Measurements from ENCODE around the gene PGLYRP1.
A peak's percentile ranks its signal among the peaks of the same experiment; 100 is the strongest.

Gene PGLYRP1

DNA sequence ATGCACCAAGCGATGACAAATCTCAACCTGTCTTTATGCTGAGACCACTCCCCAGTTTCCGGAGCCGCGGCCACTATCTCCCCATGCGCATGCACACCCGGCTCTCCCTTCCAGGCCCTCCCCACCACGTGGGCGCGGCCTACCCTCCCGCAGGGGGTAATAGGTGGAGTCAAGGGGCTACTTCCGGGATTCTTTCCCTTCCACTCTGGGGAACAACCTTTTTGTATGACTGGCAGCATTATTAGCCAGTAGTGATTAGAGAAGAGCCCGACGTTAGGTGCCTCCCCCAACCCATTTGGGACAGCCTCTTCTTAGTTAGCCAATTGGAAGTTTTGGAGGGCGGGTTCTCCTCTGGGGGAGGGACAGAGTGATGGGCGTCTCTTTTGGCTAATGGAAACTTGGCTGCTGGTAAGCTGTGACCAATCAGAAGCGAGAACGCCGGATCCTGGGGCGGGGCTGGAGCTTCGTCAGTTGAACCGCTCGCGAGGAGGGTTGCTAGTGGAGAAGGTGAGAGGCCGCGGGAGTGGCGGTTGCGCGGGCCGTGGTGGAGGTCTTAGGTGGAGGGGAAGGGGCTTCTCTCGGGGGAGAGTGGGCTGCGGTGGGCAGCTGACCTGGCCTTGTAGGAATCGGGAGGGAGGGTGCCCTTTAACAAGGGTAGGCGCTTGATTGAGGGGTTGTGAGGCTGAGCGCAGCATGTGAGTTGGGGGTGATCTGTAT is 27.7 kb downstream of the PGLYRP1 start, which contains the start of gene CCDC61 (continued):
- TF ChIP-seq SALL2 (tag by site-specific recombination; IDR thresholded peaks at IDR 0.05; ENCODE audit: borderline replicate concordance): no peak
- TF ChIP-seq, protein P1, sequence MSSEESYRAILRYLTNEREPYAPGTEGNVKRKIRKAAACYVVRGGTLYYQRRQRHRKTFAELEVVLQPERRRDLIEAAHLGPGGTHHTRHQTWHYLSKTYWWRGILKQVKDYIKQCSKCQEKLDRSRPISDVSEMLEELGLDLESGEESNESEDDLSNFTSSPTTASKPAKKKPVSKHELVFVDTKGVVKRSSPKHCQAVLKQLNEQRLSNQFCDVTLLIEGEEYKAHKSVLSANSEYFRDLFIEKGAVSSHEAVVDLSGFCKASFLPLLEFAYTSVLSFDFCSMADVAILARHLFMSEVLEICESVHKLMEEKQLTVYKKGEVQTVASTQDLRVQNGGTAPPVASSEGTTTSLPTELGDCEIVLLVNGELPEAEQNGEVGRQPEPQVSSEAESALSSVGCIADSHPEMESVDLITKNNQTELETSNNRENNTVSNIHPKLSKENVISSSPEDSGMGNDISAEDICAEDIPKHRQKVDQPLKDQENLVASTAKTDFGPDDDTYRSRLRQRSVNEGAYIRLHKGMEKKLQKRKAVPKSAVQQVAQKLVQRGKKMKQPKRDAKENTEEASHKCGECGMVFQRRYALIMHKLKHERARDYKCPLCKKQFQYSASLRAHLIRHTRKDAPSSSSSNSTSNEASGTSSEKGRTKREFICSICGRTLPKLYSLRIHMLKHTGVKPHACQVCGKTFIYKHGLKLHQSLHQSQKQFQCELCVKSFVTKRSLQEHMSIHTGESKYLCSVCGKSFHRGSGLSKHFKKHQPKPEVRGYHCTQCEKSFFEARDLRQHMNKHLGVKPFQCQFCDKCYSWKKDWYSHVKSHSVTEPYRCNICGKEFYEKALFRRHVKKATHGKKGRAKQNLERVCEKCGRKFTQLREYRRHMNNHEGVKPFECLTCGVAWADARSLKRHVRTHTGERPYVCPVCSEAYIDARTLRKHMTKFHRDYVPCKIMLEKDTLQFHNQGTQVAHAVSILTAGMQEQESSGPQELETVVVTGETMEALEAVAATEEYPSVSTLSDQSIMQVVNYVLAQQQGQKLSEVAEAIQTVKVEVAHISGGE (tag by site-specific recombination; conservative IDR thresholded peaks at IDR 0.05; ENCODE audit: low read depth): 0 out of 2 replicates have a peak, but pooled peaks have one; percentile 15
- TF ChIP-seq ZNF791 (tag by site-specific recombination; IDR thresholded peaks at IDR 0.05): no peak
- TF ChIP-seq, protein P2, sequence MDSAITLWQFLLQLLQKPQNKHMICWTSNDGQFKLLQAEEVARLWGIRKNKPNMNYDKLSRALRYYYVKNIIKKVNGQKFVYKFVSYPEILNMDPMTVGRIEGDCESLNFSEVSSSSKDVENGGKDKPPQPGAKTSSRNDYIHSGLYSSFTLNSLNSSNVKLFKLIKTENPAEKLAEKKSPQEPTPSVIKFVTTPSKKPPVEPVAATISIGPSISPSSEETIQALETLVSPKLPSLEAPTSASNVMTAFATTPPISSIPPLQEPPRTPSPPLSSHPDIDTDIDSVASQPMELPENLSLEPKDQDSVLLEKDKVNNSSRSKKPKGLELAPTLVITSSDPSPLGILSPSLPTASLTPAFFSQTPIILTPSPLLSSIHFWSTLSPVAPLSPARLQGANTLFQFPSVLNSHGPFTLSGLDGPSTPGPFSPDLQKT (IDR thresholded peaks at IDR 0.05; ENCODE audit: borderline replicate concordance, low read depth, low read length): no peak; the same call in 1 of the 2 replicates
- TF ChIP-seq GLI2 (tag by site-specific recombination; IDR thresholded peaks at IDR 0.05; ENCODE audit: borderline replicate concordance, low read depth): no peak
- peak; percentile 80 for TF ChIP-seq ZXDB (tag by site-specific recombination; IDR thresholded peaks at IDR 0.05)
- TF ChIP-seq ZNF354C (tag by site-specific recombination; IDR thresholded peaks at IDR 0.05; ENCODE audit: borderline replicate concordance, low read depth): no peak
- TF ChIP-seq ZNF239 (tag by site-specific recombination; IDR thresholded peaks at IDR 0.05): 0 out of 2 replicates have a peak, but pooled peaks have one; percentile 16
- no peak for TF ChIP-seq ZNF175 (tag by site-specific recombination; IDR thresholded peaks at IDR 0.05)
- TF ChIP-seq ZNF248 (tag by site-specific recombination; IDR thresholded peaks at IDR 0.05): no peak
- TF ChIP-seq ZNF514 (tag by site-specific recombination; IDR thresholded peaks at IDR 0.05): no peak
- TF ChIP-seq, protein P3, sequence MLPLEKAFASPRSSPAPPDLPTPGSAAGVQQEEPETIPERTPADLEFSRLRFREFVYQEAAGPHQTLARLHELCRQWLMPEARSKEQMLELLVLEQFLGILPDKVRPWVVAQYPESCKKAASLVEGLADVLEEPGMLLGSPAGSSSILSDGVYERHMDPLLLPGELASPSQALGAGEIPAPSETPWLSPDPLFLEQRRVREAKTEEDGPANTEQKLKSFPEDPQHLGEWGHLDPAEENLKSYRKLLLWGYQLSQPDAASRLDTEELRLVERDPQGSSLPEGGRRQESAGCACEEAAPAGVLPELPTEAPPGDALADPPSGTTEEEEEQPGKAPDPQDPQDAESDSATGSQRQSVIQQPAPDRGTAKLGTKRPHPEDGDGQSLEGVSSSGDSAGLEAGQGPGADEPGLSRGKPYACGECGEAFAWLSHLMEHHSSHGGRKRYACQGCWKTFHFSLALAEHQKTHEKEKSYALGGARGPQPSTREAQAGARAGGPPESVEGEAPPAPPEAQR (tag by site-specific recombination; IDR thresholded peaks at IDR 0.05): no peak
- TF ChIP-seq ZNF623 (tag by site-specific recombination; IDR thresholded peaks at IDR 0.05): no peak
- no peak for TF ChIP-seq ZNF433 (tag by site-specific recombination; IDR thresholded peaks at IDR 0.05; ENCODE audit: low read depth)
- no peak for TF ChIP-seq BCL11A (tag by site-specific recombination; IDR thresholded peaks at IDR 0.05; ENCODE audit: low read depth)
- no peak for TF ChIP-seq ZNF214 (tag by site-specific recombination; IDR thresholded peaks at IDR 0.05; ENCODE audit: borderline replicate concordance)
- no peak for TF ChIP-seq ZNF335 (tag by site-specific recombination; conservative IDR thresholded peaks at IDR 0.05)
- TF ChIP-seq ZNF571 (tag by site-specific recombination; IDR thresholded peaks at IDR 0.05): no peak
- TF ChIP-seq ZNF157 (tag by site-specific recombination; IDR thresholded peaks at IDR 0.05): no peak
- TF ChIP-seq ZNF133 (tag by site-specific recombination; IDR thresholded peaks at IDR 0.05): 0 out of 2 replicates have a peak, but pooled peaks have one; percentile 14
- TF ChIP-seq ZBTB20 (tag by site-specific recombination; IDR thresholded peaks at IDR 0.05): no peak; the same call in none of the 2 replicates
- TF ChIP-seq HOXA7 (CRISPR knock-in tag; IDR thresholded peaks at IDR 0.05; ENCODE audit: borderline replicate concordance): no peak
- peak; percentile 72; the same call in 1 of the 2 replicates for TF ChIP-seq REPIN1 (tag by site-specific recombination; IDR thresholded peaks at IDR 0.05; ENCODE audit: low read depth)
- TF ChIP-seq, protein P4, sequence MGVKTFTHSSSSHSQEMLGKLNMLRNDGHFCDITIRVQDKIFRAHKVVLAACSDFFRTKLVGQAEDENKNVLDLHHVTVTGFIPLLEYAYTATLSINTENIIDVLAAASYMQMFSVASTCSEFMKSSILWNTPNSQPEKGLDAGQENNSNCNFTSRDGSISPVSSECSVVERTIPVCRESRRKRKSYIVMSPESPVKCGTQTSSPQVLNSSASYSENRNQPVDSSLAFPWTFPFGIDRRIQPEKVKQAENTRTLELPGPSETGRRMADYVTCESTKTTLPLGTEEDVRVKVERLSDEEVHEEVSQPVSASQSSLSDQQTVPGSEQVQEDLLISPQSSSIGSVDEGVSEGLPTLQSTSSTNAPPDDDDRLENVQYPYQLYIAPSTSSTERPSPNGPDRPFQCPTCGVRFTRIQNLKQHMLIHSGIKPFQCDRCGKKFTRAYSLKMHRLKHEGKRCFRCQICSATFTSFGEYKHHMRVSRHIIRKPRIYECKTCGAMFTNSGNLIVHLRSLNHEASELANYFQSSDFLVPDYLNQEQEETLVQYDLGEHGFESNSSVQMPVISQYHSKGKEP (tag by site-specific recombination; IDR thresholded peaks at IDR 0.05): no peak
- no peak for TF ChIP-seq IKZF3 (tag by site-specific recombination; IDR thresholded peaks at IDR 0.05)
- no peak; the same call in 1 of the 2 replicates for TF ChIP-seq GLI4 (tag by site-specific recombination; IDR thresholded peaks at IDR 0.05)
- no peak for TF ChIP-seq ZEB2 (tag by site-specific recombination; IDR thresholded peaks at IDR 0.05)
- TF ChIP-seq OVOL3 (tag by site-specific recombination; IDR thresholded peaks at IDR 0.05): no peak
- TF ChIP-seq ZNF585B (tag by site-specific recombination; IDR thresholded peaks at IDR 0.05): no peak
- TF ChIP-seq, protein P5, sequence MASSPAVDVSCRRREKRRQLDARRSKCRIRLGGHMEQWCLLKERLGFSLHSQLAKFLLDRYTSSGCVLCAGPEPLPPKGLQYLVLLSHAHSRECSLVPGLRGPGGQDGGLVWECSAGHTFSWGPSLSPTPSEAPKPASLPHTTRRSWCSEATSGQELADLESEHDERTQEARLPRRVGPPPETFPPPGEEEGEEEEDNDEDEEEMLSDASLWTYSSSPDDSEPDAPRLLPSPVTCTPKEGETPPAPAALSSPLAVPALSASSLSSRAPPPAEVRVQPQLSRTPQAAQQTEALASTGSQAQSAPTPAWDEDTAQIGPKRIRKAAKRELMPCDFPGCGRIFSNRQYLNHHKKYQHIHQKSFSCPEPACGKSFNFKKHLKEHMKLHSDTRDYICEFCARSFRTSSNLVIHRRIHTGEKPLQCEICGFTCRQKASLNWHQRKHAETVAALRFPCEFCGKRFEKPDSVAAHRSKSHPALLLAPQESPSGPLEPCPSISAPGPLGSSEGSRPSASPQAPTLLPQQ (tag by site-specific recombination; IDR thresholded peaks at IDR 0.05): no peak; the same call in 1 of the 2 replicates
- TF ChIP-seq SETDB1 (IDR thresholded peaks at IDR 0.05; ENCODE audit: insufficient read length, low read length): no peak
- TF ChIP-seq ZFP3 (tag by site-specific recombination; IDR thresholded peaks at IDR 0.05; ENCODE audit: low read depth): no peak

Data from HEK293 (cell line).